Liver (tissue), 9 donors: ENCODE data around the gene KIF11. TPM values are rescaled to one million over a fixed set of nuclear protein-coding genes. Genes with fewer than 3 reads are reported as not detected.

Source experiments
- DNase-seq: peaks from one replicate; pipeline ENCODE4 v3.0.0-alpha.2; 2017; ENCODE audit warnings: low spot score
- H3K27ac ChIP-seq, 2 donors: one replicate each; pipeline ENCODE4 v1.7.0; 2013; ENCODE audit warnings: inconsistent platforms in 2 of 2, low read length in 2 of 2, control low read depth in 1 of 2, low read depth in 1 of 2, mild to moderate bottlenecking in 1 of 2
- H3K27me3 ChIP-seq, 4 donors: one replicate each; pipeline versions ENCODE4 v1.6.1 to v1.7.0; 2013; ENCODE audit warnings: low read length in 3 of 4, inconsistent platforms in 1 of 4, mild to moderate bottlenecking in 1 of 4, moderate library complexity in 1 of 4; ENCODE audit not compliant: control insufficient read depth in 4 of 4, insufficient read depth in 4 of 4
- H3K36me3 ChIP-seq, 4 donors: one replicate each; pipeline versions ENCODE4 v1.6.1 to v1.7.0; 2013; ENCODE audit warnings: low read length in 3 of 4, mild to moderate bottlenecking in 3 of 4, low read depth in 1 of 4, moderate library complexity in 1 of 4; ENCODE audit not compliant: control insufficient read depth in 4 of 4, insufficient read depth in 3 of 4
- H3K4me1 ChIP-seq, 4 donors: one replicate each; pipeline versions ENCODE4 v1.6.1 to v1.7.0; 2013; ENCODE audit warnings: low read length in 3 of 4, mild to moderate bottlenecking in 3 of 4, moderate library complexity in 1 of 4; ENCODE audit not compliant: control insufficient read depth in 4 of 4, insufficient read depth in 4 of 4
- H3K4me3 ChIP-seq, 3 donors: one replicate each; pipeline versions ENCODE4 v1.6.1 to v1.7.0; 2013; ENCODE audit warnings: low read length in 3 of 3, control low read depth in 1 of 3, low read depth in 1 of 3, mild to moderate bottlenecking in 1 of 3
- H3K9ac ChIP-seq, 2 donors: one replicate each; pipeline ENCODE4 v1.7.0; 2013; ENCODE audit warnings: low read length in 2 of 2, mild to moderate bottlenecking in 2 of 2, moderate library complexity in 2 of 2, control low read depth in 1 of 2, low read depth in 1 of 2
- H3K9me3 ChIP-seq, 4 donors: one replicate each; pipeline versions ENCODE4 v1.6.1 to v1.7.0; 2013; ENCODE audit warnings: low read length in 3 of 4; ENCODE audit not compliant: control insufficient read depth in 4 of 4
- ATF3 ChIP-seq: IDR thresholded peaks from 2 replicates; pipeline ENCODE4 v1.6.1; 2016; ENCODE audit warnings: antibody characterized with exemption
- CTCF ChIP-seq: fragments of 150-350 bp; IDR thresholded peaks from 2 replicates; pipeline ENCODE4 v1.5.1; 2017; ENCODE audit warnings: improper control_type of control experiment, low read depth, low read length; ENCODE audit not compliant: missing input control
- FOXA1 ChIP-seq: IDR thresholded peaks from 2 replicates; pipeline ENCODE4 v1.6.1; 2016; ENCODE audit warnings: antibody characterized with exemption
- FOXA2 ChIP-seq: IDR thresholded peaks from 2 replicates; pipeline ENCODE4 v1.6.1; 2016; ENCODE audit warnings: antibody characterized with exemption
- GABPA ChIP-seq, 2 donors: IDR thresholded peaks in 1 of 2; conservative IDR thresholded peaks in 1 of 2; 2 replicates each; pipeline ENCODE4 v1.6.1; 2016; ENCODE audit warnings: antibody characterized with exemption in 2 of 2, mild to moderate bottlenecking in 1 of 2, moderate library complexity in 1 of 2
- HNF4A ChIP-seq, 2 donors: conservative IDR thresholded peaks; 2 replicates each; pipeline ENCODE4 v1.6.1; 2016; ENCODE audit warnings: antibody characterized with exemption in 2 of 2, mild to moderate bottlenecking in 2 of 2
- HNF4G ChIP-seq: IDR thresholded peaks from 2 replicates; pipeline ENCODE4 v1.6.1; 2016; ENCODE audit warnings: antibody characterized with exemption
- MAX ChIP-seq: IDR thresholded peaks from 2 replicates; pipeline ENCODE4 v1.6.1; 2016; ENCODE audit warnings: antibody characterized with exemption
- NR2F2 ChIP-seq: IDR thresholded peaks from 2 replicates; pipeline ENCODE4 v1.6.1; 2016; ENCODE audit warnings: antibody characterized with exemption
- RAD21 ChIP-seq, 2 donors: IDR thresholded peaks; 2 replicates each; pipeline ENCODE4 v1.6.1; 2016; ENCODE audit warnings: antibody characterized with exemption in 2 of 2, mild to moderate bottlenecking in 2 of 2
- REST ChIP-seq: IDR thresholded peaks from 2 replicates; pipeline ENCODE4 v1.6.1; 2016; ENCODE audit warnings: antibody characterized with exemption, mild to moderate bottlenecking
- RXRA ChIP-seq, 2 donors: IDR thresholded peaks; 2 replicates each; pipeline ENCODE4 v1.6.1; 2017 to 2018; ENCODE audit warnings: antibody characterized with exemption in 2 of 2, mild to moderate bottlenecking in 1 of 2
- SP1 ChIP-seq: IDR thresholded peaks from 2 replicates; pipeline ENCODE4 v1.6.1; 2018; ENCODE audit warnings: antibody characterized with exemption, mild to moderate bottlenecking
- TAF1 ChIP-seq: conservative IDR thresholded peaks from 2 replicates; pipeline ENCODE4 v1.6.1; 2016; ENCODE audit warnings: antibody characterized with exemption, mild to moderate bottlenecking
- YY1 ChIP-seq: IDR thresholded peaks from 2 replicates; pipeline ENCODE4 v1.6.1; 2016; ENCODE audit warnings: antibody characterized with exemption, mild to moderate bottlenecking
- ZBTB33 ChIP-seq: IDR thresholded peaks from 2 replicates; pipeline ENCODE4 v1.6.1; 2016; ENCODE audit warnings: antibody characterized with exemption
- WGBS: extraction: QIAGEN DNeasy Blood & Tissue Kit; methylation state at CpG from one replicate; pipeline ENCODE4 v1.1.7; 2013; 5-methylcytosine and 5-hydroxymethylcytosine counted together
- polyA plus RNA-seq, 2 donors: library from polyadenylated mRNA; stranded (reverse) in 1 of 2; unstranded in 1 of 2; fragments of 200-250 nt in 1 of 2; fragments of >200 nt in 1 of 2; fragmentation: Nextera tagmentation in 1 of 2; extraction: Ambion mirVana in 1 of 2; gene quantifications; one replicate each; pipeline versions ENCODE4 v1.2.1 to v1.2.3, GENCODE V29; 2013 to 2015
- total RNA-seq, 2 donors: library from RNA; depleted of rRNA; stranded (reverse); fragments of >200 nt; gene quantifications; one replicate each; pipeline ENCODE4 v1.2.3, GENCODE V29; 2014
- donor health status: healthy.
- donor health status: healthy.
- donor health status: healthy.
- donor health status: healthy.
- donor health status: healthy.

Gene KIF11
- total and polyA plus RNA-seq, 4 donors: 0.25 to 29.2 (median 0.58) TPM

GRCh38 chr10:92667078-92667477, 74.1 kb downstream of the KIF11 start:
- DNase-seq: no peak
- no peak for TF ChIP-seq RAD21 (IDR thresholded peaks at IDR 0.05)
- H3K9me3 ChIP-seq: peaks cover 0 to 8% (median under 1%) of the 10 kb centered on the region in 4 donors
- H3K27ac ChIP-seq: no peak overlapping the region
- WGBS: 96% methylated on average over 6 of the region's 6 CpGs
- no peak overlapping the region for H3K4me3 ChIP-seq
- H3K27me3 ChIP-seq: no peaks in the 10 kb centered on the region
- H3K4me1 ChIP-seq: no peaks in the 10 kb centered on the region
- no peak overlapping the region for H3K9ac ChIP-seq
- H3K36me3 ChIP-seq: no peaks in the 10 kb centered on the region

GRCh38 chr10:92677708-92678107, 84.8 kb downstream of the KIF11 start:
- TF ChIP-seq ATF3 (no peak), RAD21 (IDR thresholded peaks at IDR 0.05) (no peak), FOXA1 (no peak)
- Histone ChIP-seq H3K27ac (no peak overlapping the region), H3K9ac (no peak overlapping the region), H3K4me3 (no peak overlapping the region), H3K36me3 (no peaks in the 10 kb centered on the region), H3K27me3 (no peaks in the 10 kb centered on the region), H3K9me3 (no peaks in the 10 kb centered on the region), H3K4me1 (no peaks in the 10 kb centered on the region)
- no peak for DNase-seq

GRCh38 chr10:92678206-92678605, 85.3 kb downstream of the KIF11 start:
- H3K27ac ChIP-seq: no peak overlapping the region
- no peaks in the 10 kb centered on the region for H3K27me3 ChIP-seq
- TF ChIP-seq CTCF: no peak
- TF ChIP-seq GABPA (IDR thresholded peaks at IDR 0.05 in 1 of 2, conservative IDR thresholded peaks at IDR 0.05 in 1 of 2): no peak
- TF ChIP-seq RXRA (IDR thresholded peaks at IDR 0.05): no peak
- no peak for TF ChIP-seq HNF4G
- no peak for TF ChIP-seq MAX
- H3K9me3 ChIP-seq: no peaks in the 10 kb centered on the region
- H3K36me3 ChIP-seq: no peaks in the 10 kb centered on the region
- H3K9ac ChIP-seq: no peak overlapping the region
- no peak overlapping the region for H3K4me3 ChIP-seq
- no peak for DNase-seq
- no peaks in the 10 kb centered on the region for H3K4me1 ChIP-seq
- 94% methylated on average over 5 of the region's 5 CpGs for WGBS

GRCh38 chr10:92681306-92681834, 88.4 kb downstream of the KIF11 start:
- Histone ChIP-seq H3K36me3 (no peaks in the 10 kb centered on the region), H3K4me1 (no peaks in the 10 kb centered on the region), H3K27ac (no peak overlapping the region), H3K4me3 (no peak overlapping the region), H3K9ac (no peak overlapping the region), H3K27me3 (no peaks in the 10 kb centered on the region), H3K9me3 (no peaks in the 10 kb centered on the region)
- DNase-seq: no peak
- 94% methylated on average over 2 of the region's 2 CpGs for WGBS
- no peak for TF ChIP-seq NR2F2
- TF ChIP-seq RAD21 (IDR thresholded peaks at IDR 0.05): no peak
- TF ChIP-seq ZBTB33: no peak
- no peak for TF ChIP-seq MAX
- TF ChIP-seq SP1: no peak
- no peak for TF ChIP-seq RXRA (IDR thresholded peaks at IDR 0.05)
- no peak for TF ChIP-seq GABPA (IDR thresholded peaks at IDR 0.05 in 1 of 2, conservative IDR thresholded peaks at IDR 0.05 in 1 of 2)
- no peak for TF ChIP-seq YY1
- TF ChIP-seq TAF1: no peak
- no peak for TF ChIP-seq FOXA1
- no peak for TF ChIP-seq FOXA2
- no peak for TF ChIP-seq REST
- TF ChIP-seq HNF4G: no peak
- TF ChIP-seq HNF4A (conservative IDR thresholded peaks at IDR 0.05): no peak
